SJSA1 (cell line): ENCODE results near the gene TMEM151A. TPM values are rescaled to one million over a fixed set of nuclear protein-coding genes. Genes with fewer than 3 reads are reported as not detected.
A peak's percentile ranks its signal among the peaks of the same experiment; 100 is the strongest.
"Not testable (repeated sequence)": the region's sequence is repeated elsewhere in the genome, so short reads cannot be mapped to it uniquely, and the experiment has no call there.

ENCODE experiments used
- DNase-seq, 2 experiments: peaks; one replicate each; pipeline ENCODE4 v3.0.0-alpha.2; 2015 to 2020; ENCODE audit warnings: low spot score in 2 of 2, low read depth in 1 of 2
- H3K27ac ChIP-seq: fragments of 250-450 bp; sonication (Bioruptor Pico); 2 replicates; pipeline ENCODE4 v1.5.1; 2020; ENCODE audit warnings: mild to moderate bottlenecking, moderate library complexity
- H3K27me3 ChIP-seq: fragments of 250-450 bp; sonication (Bioruptor Pico); replicated peaks from 2 replicates; pipeline ENCODE4 v1.5.1; 2020; ENCODE audit warnings: mild to moderate bottlenecking, moderate library complexity
- H3K36me3 ChIP-seq: fragments of 250-450 bp; sonication (Bioruptor Pico); 2 replicates; pipeline ENCODE4 v1.5.1; 2020; ENCODE audit warnings: mild to moderate bottlenecking
- H3K4me1 ChIP-seq: fragments of 250-450 bp; sonication (Bioruptor Pico); replicated peaks from 2 replicates; pipeline ENCODE4 v1.6.1; 2021; ENCODE audit warnings: mild to moderate bottlenecking
- H3K4me3 ChIP-seq: fragments of 250-450 bp; sonication (Bioruptor Pico); 2 replicates; pipeline ENCODE4 v1.5.1; 2020; ENCODE audit warnings: mild to moderate bottlenecking
- H3K9me3 ChIP-seq: fragments of 250-450 bp; sonication (Bioruptor Pico); replicated peaks from 2 replicates; pipeline ENCODE4 v1.5.1; 2020; ENCODE audit warnings: mild to moderate bottlenecking
- total RNA-seq: library from RNA; depleted of rRNA; stranded (reverse); fragments of >200 nt; shearing (Covaris generic); gene quantifications from 2 replicates; pipeline ENCODE4 v1.2.3, GENCODE V29; 2014

Gene TMEM151A
- total RNA-seq, 1 experiment from 2014 or later: 0.61 TPM

DNA sequence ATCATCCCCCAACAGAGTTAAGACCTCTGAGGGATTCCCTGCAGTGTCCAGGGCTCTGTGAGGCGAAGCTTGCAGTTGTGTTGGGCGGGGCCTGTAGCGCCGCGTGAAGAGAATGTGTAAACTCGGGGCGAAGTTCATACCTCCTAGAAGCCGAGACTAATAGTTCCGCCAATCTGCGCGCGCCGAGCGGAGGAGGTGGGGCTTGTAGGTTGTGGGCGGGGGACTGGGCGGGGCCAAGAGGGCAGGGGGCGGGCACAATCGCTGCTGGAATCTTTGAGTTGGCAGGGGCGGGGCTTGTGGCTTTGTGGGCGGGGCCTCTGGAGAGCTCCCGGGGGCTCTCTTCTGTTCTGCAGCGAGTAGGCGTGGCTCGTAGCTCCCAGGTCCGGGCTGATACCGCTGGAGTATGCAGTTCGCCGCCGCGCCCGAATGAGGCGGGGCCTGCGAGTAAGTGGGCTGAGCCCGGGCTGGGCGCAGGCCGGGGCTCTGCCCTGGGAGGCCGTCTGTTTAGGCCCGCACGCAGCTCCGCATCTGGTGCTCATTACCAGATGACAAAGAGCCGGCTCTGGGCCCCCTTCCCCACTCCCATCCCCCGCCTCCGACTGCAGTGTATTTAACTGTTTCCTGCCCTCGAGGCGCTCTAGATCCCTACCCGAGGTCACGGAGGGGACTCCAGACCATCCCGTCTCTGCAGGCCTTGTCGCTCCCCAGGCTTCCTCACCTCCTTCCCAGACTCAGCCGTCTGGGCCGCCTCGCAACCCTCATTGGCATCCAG, 21.0 kb downstream of the TMEM151A start:
- Histone ChIP-seq H3K27ac (peak overlapping the region; percentile 75), H3K4me1 (peaks cover 56% of the 10 kb centered on the region)

GRCh38 chr11:66313321-66314185, 21.9 kb downstream of the TMEM151A start:
- Histone ChIP-seq H3K9me3 (peaks cover 6% of the 10 kb centered on the region; the same call in 1 of the 2 replicates), H3K27ac (peak overlapping the region; percentile 75), H3K4me3 (peak overlapping the region; percentile 73), H3K36me3 (peaks cover 54% of the 10 kb centered on the region), H3K27me3 (no peaks in the 10 kb centered on the region), H3K4me1 (peaks cover 64% of the 10 kb centered on the region)
- DNase-seq: peak in 1 of 2 experiments; percentile 94

More for the DNA sequence above, 21.0 kb downstream of the TMEM151A start:
- peak overlapping the region; percentile 73 for H3K4me3 ChIP-seq
- peaks cover 6% of the 10 kb centered on the region; the same call in 1 of the 2 replicates for H3K9me3 ChIP-seq
- DNase-seq: peak; percentile 100
- H3K27me3 ChIP-seq: no peaks in the 10 kb centered on the region
- peaks cover 54% of the 10 kb centered on the region for H3K36me3 ChIP-seq

DNA sequence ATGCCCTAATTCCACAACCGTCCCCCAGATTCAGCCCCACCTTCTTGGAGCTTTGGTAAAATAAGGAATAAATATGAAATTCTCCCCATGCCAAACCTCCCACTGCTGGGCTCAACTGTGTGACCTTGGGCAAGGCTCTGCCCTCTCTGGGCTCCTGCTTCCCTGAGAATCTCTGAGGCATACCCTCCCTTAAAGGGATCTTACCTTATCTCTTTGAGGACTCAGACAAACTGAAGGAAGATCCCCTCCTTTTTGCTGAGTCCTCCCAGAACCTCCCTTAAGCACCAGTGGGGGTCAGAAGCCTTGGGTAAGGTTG, 22.4 kb downstream of the TMEM151A start:
- Histone ChIP-seq H3K27me3 (no peaks in the 10 kb centered on the region), H3K4me1 (peaks cover 70% of the 10 kb centered on the region), H3K36me3 (peaks cover 54% of the 10 kb centered on the region), H3K27ac (peak overlapping the region; percentile 75), H3K9me3 (peaks cover 6% of the 10 kb centered on the region; the same call in 1 of the 2 replicates), H3K4me3 (peak overlapping the region; percentile 73)
- no peak for DNase-seq

DNA sequence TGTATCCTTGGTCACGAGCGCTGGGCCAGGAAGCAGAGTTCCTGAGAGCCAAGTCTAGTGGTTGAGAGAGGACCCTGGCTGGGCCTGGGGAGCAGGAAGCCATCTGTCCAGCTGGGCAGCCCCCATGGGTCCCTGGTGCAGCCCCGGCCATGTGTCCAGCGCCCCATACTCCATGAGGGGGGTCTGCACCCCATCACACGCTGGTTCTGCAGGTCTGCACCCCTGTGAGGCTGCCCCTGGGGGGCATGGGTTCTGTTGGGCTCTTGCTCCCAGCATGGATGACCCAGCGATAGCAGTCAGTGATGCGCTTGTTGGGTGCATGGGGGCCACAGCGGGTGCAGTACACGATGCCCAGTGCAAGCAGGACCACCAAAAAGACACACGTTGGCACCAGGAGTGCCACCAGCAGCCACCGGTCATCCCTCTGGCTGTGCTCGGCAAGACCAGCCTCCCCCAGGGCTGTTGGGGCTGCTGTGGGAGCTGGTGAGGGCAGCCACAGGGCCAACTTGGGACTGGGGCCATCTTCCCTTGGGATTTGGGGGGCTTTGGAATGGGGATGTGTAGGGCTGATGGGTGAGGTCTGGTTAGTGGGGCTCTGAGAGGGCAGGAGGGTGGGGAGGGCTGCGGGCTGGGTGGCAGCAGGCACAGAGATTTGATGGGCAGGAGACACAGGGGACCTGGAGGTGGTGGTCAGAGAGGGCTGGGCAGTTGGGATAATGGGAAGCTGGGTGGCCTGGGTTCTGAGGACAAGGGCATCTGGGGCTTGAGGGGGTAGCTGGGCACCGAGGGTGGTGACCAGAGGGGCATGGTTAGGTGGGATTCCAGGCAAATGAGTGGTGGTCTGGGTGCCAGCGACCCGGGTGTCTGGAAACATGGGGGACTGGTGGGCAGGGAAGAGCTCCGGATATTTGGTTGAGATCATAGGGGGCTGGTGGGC, 23.1 kb downstream of the TMEM151A start:
- DNase-seq: peak; percentile 50 to 62
- Histone ChIP-seq H3K27ac (peak overlapping the region; percentile 94), H3K4me3 (peak overlapping the region; percentile 73), H3K36me3 (peaks cover 54% of the 10 kb centered on the region), H3K4me1 (peaks cover 73% of the 10 kb centered on the region), H3K27me3 (no peaks in the 10 kb centered on the region), H3K9me3 (peaks cover 6% of the 10 kb centered on the region; the same call in 1 of the 2 replicates)

DNA sequence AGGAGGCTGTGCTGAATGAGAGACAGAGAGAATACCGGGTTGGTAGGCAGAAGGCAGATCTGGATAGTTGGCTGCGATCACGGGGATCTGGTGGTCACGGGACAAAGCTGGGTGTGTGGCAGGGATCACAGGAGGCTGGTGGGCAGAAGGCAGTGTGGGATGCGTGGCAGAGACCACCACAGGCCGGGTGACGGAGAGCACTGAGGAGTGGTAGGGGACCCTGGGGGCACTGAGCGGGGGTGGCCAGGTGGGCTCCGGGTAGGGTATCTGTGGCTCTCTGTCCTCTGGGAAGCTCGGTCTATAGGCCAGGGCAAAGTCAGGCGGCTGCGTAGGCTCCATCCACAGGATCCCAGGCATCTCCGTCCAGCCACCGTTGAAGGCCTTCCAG, 23.8 kb downstream of the TMEM151A start:
- H3K9me3 ChIP-seq: peaks cover 6% of the 10 kb centered on the region; the same call in 1 of the 2 replicates
- DNase-seq: peak in 1 of 2 experiments; percentile 48
- no peaks in the 10 kb centered on the region for H3K27me3 ChIP-seq
- peaks cover 73% of the 10 kb centered on the region for H3K4me1 ChIP-seq
- peak overlapping the region; percentile 73 for H3K4me3 ChIP-seq
- H3K36me3 ChIP-seq: peaks cover 52% of the 10 kb centered on the region
- peak overlapping the region; percentile 94 for H3K27ac ChIP-seq

- Histone ChIP-seq H3K36me3 (peaks cover 50% of the 10 kb centered on the region), H3K27ac (peak overlapping the region; percentile 94), H3K4me3 (peak overlapping the region; percentile 73), H3K9me3 (peaks cover 6% of the 10 kb centered on the region; the same call in 1 of the 2 replicates), H3K4me1 (peaks cover 73% of the 10 kb centered on the region), H3K27me3 (no peaks in the 10 kb centered on the region)
- DNase-seq: peak; percentile 71 to 82
Measured at GRCh38 chr11:66315921-66316811, 24.5 kb downstream of the TMEM151A start.

GRCh38 chr11:66316849-66317251, 25.2 kb downstream of the TMEM151A start, which contains the start of gene CD248:
CD248 (minus strand) TSS chr11:66317044; CDS start chr11:66317027, 17 bp downstream.
- Histone ChIP-seq H3K9me3 (peaks cover 6% of the 10 kb centered on the region; the same call in 1 of the 2 replicates), H3K4me3 (peak within 1 kb of the TSS; percentile 73), H3K27ac (peak within 1 kb of the TSS; percentile 94), H3K36me3 (peaks cover 45% of the 10 kb centered on the region), H3K4me1 (peaks cover 69% of the 10 kb centered on the region), H3K27me3 (no peaks in the 10 kb centered on the region)
- peak; percentile 93 to 96 for DNase-seq

DNA sequence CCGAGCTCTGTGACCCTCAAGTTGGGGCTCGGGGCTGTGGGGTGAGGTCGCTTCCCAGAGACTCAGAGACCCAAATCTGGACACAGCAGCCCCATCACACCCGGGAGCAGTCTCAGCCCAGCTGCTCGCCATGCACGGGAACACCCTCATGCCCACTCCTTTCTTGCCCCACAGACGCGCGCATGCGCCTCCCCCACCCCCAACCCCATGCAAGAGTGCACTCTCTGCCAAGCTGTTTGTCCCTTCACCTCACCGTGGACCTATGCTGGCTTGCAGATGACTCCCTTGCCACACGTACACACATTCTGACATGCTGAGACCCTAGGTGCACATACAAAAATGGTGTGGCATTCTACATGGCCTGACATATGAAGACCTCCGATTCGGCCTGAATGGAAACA, 25.6 kb downstream of the TMEM151A start:
- Histone ChIP-seq H3K36me3 (peaks cover 40% of the 10 kb centered on the region), H3K9me3 (peaks cover 6% of the 10 kb centered on the region; the same call in 1 of the 2 replicates), H3K27ac (peak overlapping the region; percentile 94), H3K27me3 (no peaks in the 10 kb centered on the region), H3K4me1 (peaks cover 64% of the 10 kb centered on the region), H3K4me3 (peak overlapping the region; percentile 73)
- peak; percentile 89 to 94 for DNase-seq

DNA sequence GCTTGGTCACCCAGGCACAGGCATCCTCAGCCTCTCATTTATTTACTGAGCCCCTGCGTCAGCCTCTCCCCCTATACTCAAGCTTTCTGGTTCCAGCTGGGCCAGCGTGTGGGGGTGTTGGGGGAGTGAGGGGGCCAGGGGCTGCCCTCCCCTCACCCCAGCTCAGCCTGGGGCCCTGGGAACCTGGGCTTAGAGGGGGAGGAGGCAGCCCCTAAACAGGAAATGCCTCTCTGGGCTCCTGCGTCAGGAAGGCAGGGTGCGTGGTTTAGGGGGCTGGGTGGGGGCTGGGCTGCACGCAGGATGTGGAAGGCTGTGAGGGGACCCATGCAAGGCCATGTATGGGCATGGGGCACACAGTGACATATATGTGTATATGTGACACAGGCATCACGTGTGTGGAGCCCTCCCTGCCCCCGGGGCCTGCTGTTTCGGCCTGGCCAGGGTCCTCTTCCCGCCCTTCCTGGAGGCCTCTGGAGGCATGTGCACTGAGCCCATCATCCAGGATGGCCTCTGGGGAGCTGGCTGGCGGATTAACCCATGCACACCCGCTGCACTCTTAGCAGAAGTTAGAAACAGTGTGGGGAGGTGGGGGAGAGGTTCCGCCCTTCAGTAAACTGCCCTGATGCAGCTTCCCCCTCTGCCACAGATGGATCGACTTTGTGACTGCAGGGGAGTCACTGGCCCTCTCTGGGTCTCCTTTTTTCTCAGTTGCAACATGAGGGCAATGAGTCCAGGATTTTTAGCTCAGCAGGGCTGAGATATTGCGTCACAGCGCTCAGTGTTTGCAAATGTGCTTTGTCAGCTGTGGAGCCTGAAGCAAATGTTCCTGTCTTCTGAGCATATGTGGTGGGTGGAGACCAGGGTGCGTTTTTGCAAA, 26.3 kb downstream of the TMEM151A start:
- peaks cover 6% of the 10 kb centered on the region; the same call in 1 of the 2 replicates for H3K9me3 ChIP-seq
- peaks cover 39% of the 10 kb centered on the region for H3K36me3 ChIP-seq
- H3K4me1 ChIP-seq: peaks cover 62% of the 10 kb centered on the region
- H3K4me3 ChIP-seq: peak overlapping the region; percentile 73
- DNase-seq: peak; percentile 86 to 89
- no peaks in the 10 kb centered on the region for H3K27me3 ChIP-seq
- peak overlapping the region; percentile 94 for H3K27ac ChIP-seq

- Histone ChIP-seq H3K4me3 (no peak overlapping the region), H3K27me3 (no peaks in the 10 kb centered on the region), H3K27ac (peak overlapping the region; percentile 94), H3K4me1 (peaks cover 60% of the 10 kb centered on the region), H3K9me3 (peaks cover 6% of the 10 kb centered on the region; the same call in 1 of the 2 replicates), H3K36me3 (peaks cover 33% of the 10 kb centered on the region)
- DNase-seq: no peak
Measured at GRCh38 chr11:66318600-66318970, 26.9 kb downstream of the TMEM151A start.

GRCh38 chr11:66320289-66320688, 28.6 kb downstream of the TMEM151A start:
- not testable (repeated sequence) for H3K27ac ChIP-seq, DNase-seq, H3K27me3 ChIP-seq, H3K4me3 ChIP-seq, H3K9me3 ChIP-seq
- Histone ChIP-seq H3K36me3 (peaks cover 16% of the 10 kb centered on the region), H3K4me1 (peaks cover 61% of the 10 kb centered on the region)
